A673 (cell line): ENCODE data around the gene PSMF1. TPM values are rescaled to one million over a fixed set of nuclear protein-coding genes. Genes with fewer than 3 reads are reported as not detected.

Experiments
- BruUV-seq: library from RNA; stranded (reverse); fragments of 400-500 nt; replicated peaks from 2 replicates; lab custom pipeline; 2021; lab: Mats Ljungman, UMichigan
- CTCF ChIA-PET: fragments of 300-600 bp; sonication (Branson Sonifier 250); formaldehyde crosslinking; loops from one replicate; lab custom pipeline; 2022; ENCODE audit warnings: antibody characterized with exemption; lab: Charles Lee
- POLR2A ChIA-PET: fragments of 300-600 bp; sonication (Branson Sonifier 250); formaldehyde crosslinking; loops from one replicate; lab custom pipeline; 2022; ENCODE audit warnings: antibody characterized with exemption; ENCODE audit not compliant: low non-redundant PET; lab: Charles Lee
- DNase-seq: peaks from one replicate; pipeline ENCODE4 v3.0.0-alpha.2; 2015; ENCODE audit warnings: low spot score
- H3K27ac ChIP-seq: fragments of 200-600 bp; sonication (generic); 2 replicates; pipeline ENCODE4 v1.5.1; 2016; ENCODE audit warnings: mixed run types, low read depth, mild to moderate bottlenecking, mixed read lengths, antibody characterized with exemption, low read length; ENCODE audit not compliant: poor library complexity, severe bottlenecking
- H3K27me3 ChIP-seq: fragments of 200-600 bp; sonication (generic); replicated peaks from 2 replicates; pipeline ENCODE4 v1.6.1; 2017; ENCODE audit warnings: mixed run types, low read depth, mild to moderate bottlenecking, mixed read lengths, antibody characterized with exemption, low read length; ENCODE audit not compliant: insufficient read depth, poor library complexity
- H3K36me3 ChIP-seq: fragments of 200-600 bp; sonication (generic); 2 replicates; pipeline ENCODE4 v1.6.1; 2016; ENCODE audit warnings: mixed run types, mild to moderate bottlenecking, mixed read lengths, antibody characterized with exemption, low read length; ENCODE audit not compliant: insufficient read depth, poor library complexity, severe bottlenecking
- H3K4me1 ChIP-seq: fragments of 200-600 bp; sonication (generic); 2 replicates; pipeline ENCODE4 v1.6.1; 2017; ENCODE audit warnings: mixed run types, mild to moderate bottlenecking, mixed read lengths, antibody characterized with exemption, low read length; ENCODE audit not compliant: insufficient read depth, poor library complexity, severe bottlenecking
- H3K4me3 ChIP-seq: fragments of 200-600 bp; sonication (generic); 2 replicates; pipeline ENCODE4 v1.5.1; 2016; ENCODE audit warnings: low read depth, mixed run types, mild to moderate bottlenecking, mixed read lengths, low read length; ENCODE audit not compliant: poor library complexity, severe bottlenecking
- H3K9me3 ChIP-seq: fragments of 200-600 bp; sonication (generic); 2 replicates; pipeline ENCODE4 v1.6.1; 2016; ENCODE audit warnings: mixed run types, low read depth, mild to moderate bottlenecking, mixed read lengths, antibody characterized with exemption, low read length; ENCODE audit not compliant: poor library complexity, severe bottlenecking
- CTCF ChIP-seq: fragments of 300-800, 200-600 bp; sonication (generic); conservative IDR thresholded peaks from 2 replicates; pipeline ENCODE4 v1.5.1; 2017; ENCODE audit warnings: low read depth, mild to moderate bottlenecking, antibody characterized with exemption, low read length, moderate library complexity, mixed read lengths
- EZH2 ChIP-seq: fragments of 200-600 bp; sonication (generic); IDR thresholded peaks from 2 replicates; pipeline ENCODE4 v1.6.1; 2017; ENCODE audit warnings: borderline replicate concordance, low read depth, mild to moderate bottlenecking, mixed read lengths, antibody characterized with exemption, low read length; ENCODE audit not compliant: poor library complexity, severe bottlenecking
- intact Hi-C: fragments of 100-400 bp; cut with micrococcal nuclease; formaldehyde crosslinking; loops from one replicate; pipeline ENCODE4 v1.10.0; 2022; ENCODE audit not compliant: unreplicated experiment
- total RNA-seq: library from RNA; stranded (reverse); gene quantifications from 2 replicates; pipeline ENCODE4 v1.2.3, GENCODE V29; 2021

PSMF1 gene
- total RNA-seq, 1 experiment from 2014 or later, result 130 TPM

- no TSS peak for BruUV-seq
Measured at GRCh38 chr20:1081891-1082290, 36.5 kb upstream of the PSMF1 start.

GRCh38 chr20:1083431-1084080, 34.8 kb upstream of the PSMF1 start:
- intact Hi-C loops, result no loop called here
- TF ChIP-seq EZH2, result no peak
- TF ChIP-seq CTCF, result no peak
- Histone ChIP-seq H3K27ac (no peak overlapping the region), H3K4me3 (no peak overlapping the region), H3K9me3 (peaks cover 5% of the 10 kb centered on the region), H3K4me1 (no peaks in the 10 kb centered on the region), H3K36me3 (no peaks in the 10 kb centered on the region), H3K27me3 (no peaks in the 10 kb centered on the region)
- BruUV-seq, result no TSS peak
- peak; percentile 22 for DNase-seq
- POLR2A ChIA-PET, result no interaction called here
- CTCF ChIA-PET, result no interaction called here

More at GRCh38 chr20:1081891-1082290, 36.5 kb upstream of the PSMF1 start:
- Histone ChIP-seq H3K4me3 (no peak overlapping the region), H3K9me3 (peaks cover 5% of the 10 kb centered on the region), H3K27me3 (peaks cover 9% of the 10 kb centered on the region), H3K36me3 (no peaks in the 10 kb centered on the region), H3K4me1 (no peaks in the 10 kb centered on the region), H3K27ac (no peak overlapping the region)
- intact Hi-C loops, result no loop called here
- ChIA-PET POLR2A (interaction anchor here (0.5 kb wide), 1 partner anchor 20 kb away, joined by 3 read pairs; no protein-coding TSS in a partner anchor), CTCF (no interaction called here)
- TF ChIP-seq CTCF, result no peak
- no peak for TF ChIP-seq EZH2
- no peak for DNase-seq

GRCh38 chr20:1085492-1086276, 32.7 kb upstream of the PSMF1 start:
- DNase-seq, result no peak
- no peaks in the 10 kb centered on the region for H3K27me3 ChIP-seq
- no peaks in the 10 kb centered on the region for H3K4me1 ChIP-seq
- H3K9me3 ChIP-seq, result peaks cover 5% of the 10 kb centered on the region
- no peak for TF ChIP-seq EZH2
- no peak for TF ChIP-seq CTCF
- H3K4me3 ChIP-seq, result no peak overlapping the region
- no TSS peak for BruUV-seq
- CTCF ChIA-PET, result no interaction called here
- no peaks in the 10 kb centered on the region for H3K36me3 ChIP-seq
- H3K27ac ChIP-seq, result no peak overlapping the region
- intact Hi-C loops, result no loop called here
- POLR2A ChIA-PET, result no interaction called here
